Esophagus muscularis mucosa (tissue), 3 donors: ENCODE measurements around the gene IL1R2.

ENCODE experiments used
- POLR2A ChIP-seq: fragments of 450-650 bp; IDR thresholded peaks from one replicate; pipeline ENCODE4 v1.6.1; 2017; ENCODE audit warnings: antibody characterized with exemption, moderate library complexity, mild to moderate bottlenecking, low read depth
- TF ChIP-seq, protein P1 (sequence below), 3 experiments: fragments of 200-600 bp in 2 of 3; fragments of 450-650 bp in 1 of 3; sonication (generic) in 2 of 3; IDR thresholded peaks; one replicate each; pipeline ENCODE4 v1.5.1; 2017 to 2019; ENCODE audit warnings: antibody characterized with exemption in 3 of 3, mild to moderate bottlenecking in 2 of 3, moderate library complexity in 1 of 3

DNA sequence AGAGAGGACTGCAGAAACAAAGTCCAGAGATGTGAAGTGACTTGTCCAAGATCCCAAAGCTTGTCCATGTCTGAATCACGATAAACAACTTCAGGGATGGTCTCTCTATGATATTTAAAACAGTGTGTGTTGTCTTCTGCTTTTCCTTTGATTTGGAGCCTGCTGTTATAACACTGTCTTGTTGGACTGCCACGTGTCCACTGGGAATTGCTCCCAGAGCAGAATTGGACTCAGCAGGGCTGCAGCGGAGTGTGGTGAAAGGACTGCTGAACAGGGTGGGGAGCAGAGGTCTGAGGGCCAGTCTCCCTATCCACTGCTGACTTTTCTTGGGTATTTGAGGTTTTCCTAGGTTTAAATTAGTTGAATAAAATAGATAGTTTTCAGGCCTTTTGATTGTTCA is 68.3 kb downstream of the IL1R2 start:
- no peak for TF ChIP-seq POLR2A
- TF ChIP-seq, protein P1, sequence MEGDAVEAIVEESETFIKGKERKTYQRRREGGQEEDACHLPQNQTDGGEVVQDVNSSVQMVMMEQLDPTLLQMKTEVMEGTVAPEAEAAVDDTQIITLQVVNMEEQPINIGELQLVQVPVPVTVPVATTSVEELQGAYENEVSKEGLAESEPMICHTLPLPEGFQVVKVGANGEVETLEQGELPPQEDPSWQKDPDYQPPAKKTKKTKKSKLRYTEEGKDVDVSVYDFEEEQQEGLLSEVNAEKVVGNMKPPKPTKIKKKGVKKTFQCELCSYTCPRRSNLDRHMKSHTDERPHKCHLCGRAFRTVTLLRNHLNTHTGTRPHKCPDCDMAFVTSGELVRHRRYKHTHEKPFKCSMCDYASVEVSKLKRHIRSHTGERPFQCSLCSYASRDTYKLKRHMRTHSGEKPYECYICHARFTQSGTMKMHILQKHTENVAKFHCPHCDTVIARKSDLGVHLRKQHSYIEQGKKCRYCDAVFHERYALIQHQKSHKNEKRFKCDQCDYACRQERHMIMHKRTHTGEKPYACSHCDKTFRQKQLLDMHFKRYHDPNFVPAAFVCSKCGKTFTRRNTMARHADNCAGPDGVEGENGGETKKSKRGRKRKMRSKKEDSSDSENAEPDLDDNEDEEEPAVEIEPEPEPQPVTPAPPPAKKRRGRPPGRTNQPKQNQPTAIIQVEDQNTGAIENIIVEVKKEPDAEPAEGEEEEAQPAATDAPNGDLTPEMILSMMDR (IDR thresholded peaks at IDR 0.05): no peak
